ENCODE data around the gene STOX2. TPM values are rescaled to one million over a fixed set of nuclear protein-coding genes. Genes with fewer than 3 reads are reported as not detected.

Gene STOX2
- total RNA-seq, 1 donor from 2014 or later, result 103 TPM

GRCh38 chr4:183871581-183871980, 33.5 kb upstream of the STOX2 start:
- H3K9me3 Mint-ChIP-seq, result no peaks in the 10 kb centered on the region
- H3K4me3 Mint-ChIP-seq, result no peak overlapping the region
- DNase-seq (ENCODE audit: low spot score in 2 of 2, unreplicated experiment in 2 of 2), result no peak
- no peak for TF ChIP-seq CTCF (IDR thresholded peaks at IDR 0.05; ENCODE audit: unreplicated experiment)
- H3K27ac Mint-ChIP-seq, result peak overlapping the region; percentile 70
- H3K4me1 Mint-ChIP-seq, result peaks cover 69% of the 10 kb centered on the region
- H3K36me3 Mint-ChIP-seq, result no peaks in the 10 kb centered on the region
- no peaks in the 10 kb centered on the region for H3K27me3 Mint-ChIP-seq (ENCODE audit: low read depth)

GRCh38 chr4:183872531-183872930, 32.6 kb upstream of the STOX2 start:
- Mint-ChIP-seq H3K9me3 (no peaks in the 10 kb centered on the region), H3K27ac (peak overlapping the region; percentile 22), H3K27me3 (ENCODE audit: low read depth) (no peaks in the 10 kb centered on the region), H3K36me3 (no peaks in the 10 kb centered on the region), H3K4me1 (peaks cover 70% of the 10 kb centered on the region), H3K4me3 (no peak overlapping the region)
- TF ChIP-seq CTCF (IDR thresholded peaks at IDR 0.05; ENCODE audit: unreplicated experiment), result no peak
- DNase-seq (ENCODE audit: low spot score in 2 of 2, unreplicated experiment in 2 of 2), result no peak

GRCh38 chr4:183873409-183874185, 31.5 kb upstream of the STOX2 start:
- Mint-ChIP-seq H3K4me1 (peaks cover 78% of the 10 kb centered on the region), H3K27me3 (ENCODE audit: low read depth) (no peaks in the 10 kb centered on the region), H3K9me3 (no peaks in the 10 kb centered on the region), H3K4me3 (no peak overlapping the region), H3K27ac (peak overlapping the region; percentile 59), H3K36me3 (no peaks in the 10 kb centered on the region)
- TF ChIP-seq CTCF (IDR thresholded peaks at IDR 0.05; ENCODE audit: unreplicated experiment), result no peak
- no peak for DNase-seq (ENCODE audit: low spot score in 2 of 2, unreplicated experiment in 2 of 2)

GRCh38 chr4:183875251-183875825, 29.8 kb upstream of the STOX2 start:
- DNase-seq (ENCODE audit: low spot score in 2 of 2, unreplicated experiment in 2 of 2), result no peak
- no peaks in the 10 kb centered on the region for H3K27me3 Mint-ChIP-seq (ENCODE audit: low read depth)
- H3K36me3 Mint-ChIP-seq, result peaks cover 1% of the 10 kb centered on the region
- H3K9me3 Mint-ChIP-seq, result no peaks in the 10 kb centered on the region
- H3K27ac Mint-ChIP-seq, result peak overlapping the region; percentile 96
- no peak for TF ChIP-seq CTCF (IDR thresholded peaks at IDR 0.05; ENCODE audit: unreplicated experiment)
- peaks cover 82% of the 10 kb centered on the region for H3K4me1 Mint-ChIP-seq
- no peak overlapping the region for H3K4me3 Mint-ChIP-seq

GRCh38 chr4:183876268-183876934, 28.7 kb upstream of the STOX2 start:
- Mint-ChIP-seq H3K4me1 (peaks cover 79% of the 10 kb centered on the region), H3K4me3 (peak overlapping the region; percentile 61), H3K27ac (peak overlapping the region; percentile 96), H3K9me3 (no peaks in the 10 kb centered on the region), H3K36me3 (peaks cover 6% of the 10 kb centered on the region), H3K27me3 (ENCODE audit: low read depth) (no peaks in the 10 kb centered on the region)
- TF ChIP-seq CTCF (IDR thresholded peaks at IDR 0.05; ENCODE audit: unreplicated experiment), result no peak
- DNase-seq (ENCODE audit: low spot score in 2 of 2, unreplicated experiment in 2 of 2), result peak; percentile 69 to 91
